GM23338 (cell line): Measurements from ENCODE around the gene ERO1B. TPM values are rescaled to one million over a fixed set of nuclear protein-coding genes. Genes with fewer than 3 reads are reported as not detected.

Experiments used
- ATAC-seq: fragments of 200-7000 bp; cut with Tn5 transposase; 3 replicates; pipeline ENCODE4 v1.9.1; 2020
- DNase-seq: peaks from one replicate; pipeline ENCODE4 v3.0.0-alpha.2; 2015; ENCODE audit warnings: low spot score
- H2AFZ ChIP-seq: fragments of 200-600 bp; sonication (generic); 2 replicates; pipeline ENCODE4 v1.8.0; 2016; ENCODE audit warnings: antibody characterized with exemption, mild to moderate bottlenecking, moderate library complexity
- H3F3A ChIP-seq: fragments of 200-600 bp; sonication (generic); replicated peaks from 2 replicates; pipeline ENCODE4 v1.8.0; 2017; ENCODE audit warnings: antibody characterized with exemption, mixed run types, low read depth
- H3K27ac ChIP-seq: fragments of 200-600 bp; sonication (generic); 2 replicates; pipeline ENCODE4 v1.6.1; 2016; ENCODE audit warnings: low read depth
- H3K27me3 ChIP-seq: fragments of 200-600 bp; sonication (generic); 2 replicates; pipeline ENCODE4 v1.8.0; 2016; ENCODE audit warnings: mild to moderate bottlenecking, mixed run types, moderate library complexity; ENCODE audit not compliant: insufficient read depth
- H3K36me3 ChIP-seq: fragments of 200-600 bp; sonication (generic); 2 replicates; pipeline ENCODE4 v1.8.0; 2016; ENCODE audit warnings: mild to moderate bottlenecking; ENCODE audit not compliant: insufficient read depth
- H3K4me1 ChIP-seq: fragments of 200-600 bp; sonication (generic); 2 replicates; pipeline ENCODE4 v1.8.0; 2016; ENCODE audit warnings: mild to moderate bottlenecking, moderate library complexity; ENCODE audit not compliant: insufficient read depth
- H3K4me2 ChIP-seq: fragments of 200-600 bp; sonication (generic); 2 replicates; pipeline ENCODE4 v1.7.1; 2017; ENCODE audit warnings: mixed run types
- H3K4me3 ChIP-seq: fragments of 200-600 bp; sonication (generic); 2 replicates; pipeline ENCODE4 v1.6.1; 2016; ENCODE audit warnings: mixed run types
- H3K79me2 ChIP-seq: fragments of 200-600 bp; sonication (generic); replicated peaks from 2 replicates; pipeline ENCODE4 v1.8.0; 2017; ENCODE audit warnings: mild to moderate bottlenecking; ENCODE audit not compliant: insufficient read depth
- H3K9me2 ChIP-seq: fragments of 200-600 bp; sonication (generic); 2 replicates; pipeline ENCODE4 v1.8.0; 2017; ENCODE audit not compliant: insufficient read depth
- H4K20me1 ChIP-seq: fragments of 200-600 bp; sonication (generic); replicated peaks from 2 replicates; pipeline ENCODE4 v1.8.0; 2017; ENCODE audit warnings: mild to moderate bottlenecking; ENCODE audit not compliant: insufficient read depth
- H3K27ac Mint-ChIP-seq: 2 replicates; pipeline ENCODE4 v1.8.0; 2020; ENCODE audit warnings: inconsistent platforms, mild to moderate bottlenecking, moderate library complexity, mixed read lengths
- H3K27me3 Mint-ChIP-seq: 3 replicates; pipeline ENCODE4 v1.8.0; 2022; ENCODE audit warnings: low read depth, mild to moderate bottlenecking, moderate library complexity, mixed read lengths, inconsistent platforms; ENCODE audit not compliant: insufficient read depth, poor library complexity
- H3K36me3 Mint-ChIP-seq: 3 replicates; pipeline ENCODE4 v1.8.0; 2021; ENCODE audit warnings: low read depth, mild to moderate bottlenecking, inconsistent platforms, moderate library complexity, mixed read lengths
- H3K4me1 Mint-ChIP-seq: 3 replicates; pipeline ENCODE4 v1.8.0; 2020; ENCODE audit warnings: mild to moderate bottlenecking, inconsistent platforms, mixed read lengths
- H3K4me3 Mint-ChIP-seq: 3 replicates; pipeline ENCODE4 v1.8.0; 2021; ENCODE audit warnings: moderate library complexity, mild to moderate bottlenecking, inconsistent platforms, mixed read lengths
- H3K9me3 Mint-ChIP-seq: 3 replicates; pipeline ENCODE4 v1.8.0; 2020; ENCODE audit warnings: moderate library complexity, mild to moderate bottlenecking, inconsistent platforms, mixed read lengths
- CTCF ChIP-seq, 2 experiments: fragments of 200-600 bp in 1 of 2; sonication (generic) in 1 of 2; conservative IDR thresholded peaks; 2 replicates each; pipeline versions ENCODE4 v1.5.1 to v1.6.1; 2016 to 2017; ENCODE audit warnings: antibody characterized with exemption in 2 of 2, low read depth in 2 of 2, mild to moderate bottlenecking in 2 of 2, moderate library complexity in 1 of 2
- EZH2 ChIP-seq: fragments of 200-600 bp; sonication (generic); IDR thresholded peaks from one replicate; pipeline ENCODE4 v1.8.0; 2017; ENCODE audit warnings: antibody characterized with exemption, mild to moderate bottlenecking, low read depth; ENCODE audit not compliant: unreplicated experiment
- EZH2phosphoT487 ChIP-seq: fragments of 200-600 bp; sonication (generic); IDR thresholded peaks from one replicate; pipeline ENCODE4 v1.8.1; 2018; ENCODE audit warnings: antibody characterized with exemption; ENCODE audit not compliant: unreplicated experiment
- JUNB ChIP-seq: IDR thresholded peaks from one replicate; pipeline ENCODE4 v1.6.1; 2016; ENCODE audit warnings: antibody characterized with exemption; ENCODE audit not compliant: unreplicated experiment
- POLR2AphosphoS5 ChIP-seq: IDR thresholded peaks from 2 replicates; pipeline ENCODE4 v1.6.1; 2016; ENCODE audit warnings: antibody characterized with exemption, low read depth
- REST ChIP-seq: IDR thresholded peaks from one replicate; pipeline ENCODE4 v1.6.1; 2018; ENCODE audit warnings: antibody characterized with exemption; ENCODE audit not compliant: unreplicated experiment
- STAT1 ChIP-seq: IDR thresholded peaks from one replicate; pipeline ENCODE4 v1.6.1; 2016; ENCODE audit warnings: antibody characterized with exemption; ENCODE audit not compliant: unreplicated experiment
- ZNF331 ChIP-seq: fragments of 250-450 bp; sonication (Bioruptor Pico); IDR thresholded peaks from 2 replicates; pipeline ENCODE4 v1.5.0; 2020; ENCODE audit warnings: low read depth, mild to moderate bottlenecking, moderate library complexity
- polyA plus RNA-seq: library from polyadenylated mRNA; unstranded; fragments of >200 nt; fragmentation: Nextera tagmentation; extraction: Ambion mirVana; gene quantifications from 2 replicates; pipeline ENCODE4 v1.2.1, GENCODE V29; 2016
- total RNA-seq: library from RNA; depleted of rRNA; stranded (reverse); fragments of >200 nt; shearing (Covaris generic); gene quantifications from 2 replicates; pipeline ENCODE4 v1.2.3, GENCODE V29; 2014

ERO1B gene
- total and polyA plus RNA-seq, 2 experiments from 2014 or later = 2.4 to 3.6 TPM

GRCh38 chr1:236167578-236167977 is 114.2 kb downstream of the ERO1B start (continued):
- no peak for TF ChIP-seq REST

- Histone ChIP-seq H4K20me1 (peaks cover 4% of the 10 kb centered on the region), H3K27me3 (no peaks in the 10 kb centered on the region), H3K79me2 (no peaks in the 10 kb centered on the region), H3K4me1 (no peaks in the 10 kb centered on the region), H3K36me3 (no peaks in the 10 kb centered on the region), H3K4me3 (no peak overlapping the region), H3F3A (no peaks in the 10 kb centered on the region), H2AFZ (no peak overlapping the region), H3K27ac (no peak overlapping the region), H3K4me2 (no peak overlapping the region), H3K9me2 (no peaks in the 10 kb centered on the region)
- TF ChIP-seq CTCF (conservative IDR thresholded peaks at IDR 0.05; ENCODE audit: low read depth in 2 of 2) (no peak), EZH2 (no peak)
- Mint-ChIP-seq H3K9me3 (peaks cover 13% of the 10 kb centered on the region), H3K4me3 (no peak overlapping the region), H3K4me1 (peaks cover 5% of the 10 kb centered on the region; the same call in 2 of the 3 replicates), H3K27me3 (no peaks in the 10 kb centered on the region), H3K27ac (no peak overlapping the region), H3K36me3 (peaks cover 21% of the 10 kb centered on the region)
- no peak for DNase-seq
- ATAC-seq = no peak
Measured at GRCh38 chr1:236167154-236167553, 114.6 kb downstream of the ERO1B start.

DNA sequence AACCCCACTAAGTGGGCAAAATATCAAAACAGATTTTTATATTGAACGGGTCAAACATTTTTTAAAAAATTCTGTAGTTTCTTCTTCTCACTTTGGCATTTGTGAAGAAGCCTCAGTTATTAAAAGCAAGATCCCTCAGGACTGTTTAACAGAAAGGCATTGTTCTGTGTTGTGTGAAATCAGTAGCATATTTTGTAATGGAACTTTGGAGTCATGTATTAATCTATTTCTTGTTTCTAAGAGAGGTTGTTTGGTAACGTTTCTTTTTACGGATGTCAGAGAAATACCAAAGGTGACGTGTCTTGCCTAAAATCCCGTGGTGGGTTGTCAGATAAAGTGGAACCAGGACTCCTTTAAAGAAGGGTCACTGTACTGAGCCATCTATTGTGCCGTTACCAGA is 115.7 kb downstream of the ERO1B start:
- Histone ChIP-seq H3F3A (no peaks in the 10 kb centered on the region), H3K27ac (no peak overlapping the region), H3K79me2 (0 out of 2 replicates have a peak, but pooled peaks cover 4% of the 10 kb centered on the region), H3K4me3 (no peak overlapping the region), H4K20me1 (peaks cover 4% of the 10 kb centered on the region), H3K4me1 (no peaks in the 10 kb centered on the region), H3K27me3 (no peaks in the 10 kb centered on the region), H2AFZ (no peak overlapping the region), H3K9me2 (no peaks in the 10 kb centered on the region), H3K36me3 (peaks cover 7% of the 10 kb centered on the region; the same call in 1 of the 2 replicates), H3K4me2 (no peak overlapping the region)
- peaks cover 32% of the 10 kb centered on the region for H3K36me3 Mint-ChIP-seq
- no peaks in the 10 kb centered on the region for H3K27me3 Mint-ChIP-seq
- no peak for ATAC-seq
- H3K4me1 Mint-ChIP-seq = peaks cover 5% of the 10 kb centered on the region; the same call in 2 of the 3 replicates
- DNase-seq = no peak
- TF ChIP-seq POLR2AphosphoS5 (no peak), EZH2 (no peak), JUNB (no peak), REST (no peak), EZH2phosphoT487 (no peak), ZNF331 (CRISPR knock-in tag) (no peak), STAT1 (no peak)
- no peak overlapping the region for H3K4me3 Mint-ChIP-seq
- peaks cover 24% of the 10 kb centered on the region for H3K9me3 Mint-ChIP-seq
- no peak overlapping the region for H3K27ac Mint-ChIP-seq
